GM10248 (cell line): ENCODE data around the gene STAT5B.
"Not testable (repeated sequence)": the region's sequence is repeated elsewhere in the genome, so short reads cannot be mapped to it uniquely, and the experiment has no call there.

Source experiments
- CTCF ChIA-PET: fragments of 300-600 bp; sonication (Branson Sonifier 250); formaldehyde crosslinking; extraction: SDS; loops from one replicate; lab custom pipeline; 2021; ENCODE audit warnings: antibody characterized with exemption; lab: Yijun Ruan, JAX
- POLR2A ChIA-PET: fragments of 350-650 bp; sonication (Branson Sonifier 250); formaldehyde crosslinking; extraction: SDS; loops from one replicate; lab custom pipeline; 2020; ENCODE audit warnings: antibody characterized with exemption; lab: Yijun Ruan, JAX
- DNase-seq: peaks from one replicate; pipeline ENCODE4 v3.0.0; 2012; ENCODE audit errors: extremely low spot score
- TF ChIP-seq, protein P1 (sequence below): IDR thresholded peaks from 2 replicates; pipeline ENCODE4 v1.5.1; 2012; ENCODE audit warnings: mild to moderate bottlenecking, low read depth; ENCODE audit errors: extremely low read depth, missing control alignments, control extremely low read depth

The STAT5B gene

DNA sequence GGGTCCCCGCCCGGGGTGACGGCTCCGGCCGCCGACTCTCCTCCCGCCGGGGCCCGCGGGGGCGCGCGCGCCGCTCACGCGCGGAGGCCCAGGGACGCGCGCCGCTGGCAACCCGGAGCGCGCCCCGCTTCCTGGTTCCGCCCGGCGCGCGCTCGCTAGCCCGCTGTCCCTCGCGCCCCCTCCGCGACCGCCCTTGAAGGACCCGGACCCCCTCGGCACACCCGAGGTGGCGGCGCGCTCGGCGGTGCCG lies at the start of gene STAT5B:
Gene STAT5B (minus strand): TSS at position 33 of the 250 bp plus-strand sequence. CDS start 44,264 bp downstream, outside the sequence.
- peak; percentile 91 for DNase-seq
- ChIA-PET POLR2A (no interaction called here), CTCF (interaction anchor here (2.0 kb wide), 1 partner anchor 54 kb away, joined by 5 read pairs; no protein-coding TSS in a partner anchor)
- TF ChIP-seq, protein P1, sequence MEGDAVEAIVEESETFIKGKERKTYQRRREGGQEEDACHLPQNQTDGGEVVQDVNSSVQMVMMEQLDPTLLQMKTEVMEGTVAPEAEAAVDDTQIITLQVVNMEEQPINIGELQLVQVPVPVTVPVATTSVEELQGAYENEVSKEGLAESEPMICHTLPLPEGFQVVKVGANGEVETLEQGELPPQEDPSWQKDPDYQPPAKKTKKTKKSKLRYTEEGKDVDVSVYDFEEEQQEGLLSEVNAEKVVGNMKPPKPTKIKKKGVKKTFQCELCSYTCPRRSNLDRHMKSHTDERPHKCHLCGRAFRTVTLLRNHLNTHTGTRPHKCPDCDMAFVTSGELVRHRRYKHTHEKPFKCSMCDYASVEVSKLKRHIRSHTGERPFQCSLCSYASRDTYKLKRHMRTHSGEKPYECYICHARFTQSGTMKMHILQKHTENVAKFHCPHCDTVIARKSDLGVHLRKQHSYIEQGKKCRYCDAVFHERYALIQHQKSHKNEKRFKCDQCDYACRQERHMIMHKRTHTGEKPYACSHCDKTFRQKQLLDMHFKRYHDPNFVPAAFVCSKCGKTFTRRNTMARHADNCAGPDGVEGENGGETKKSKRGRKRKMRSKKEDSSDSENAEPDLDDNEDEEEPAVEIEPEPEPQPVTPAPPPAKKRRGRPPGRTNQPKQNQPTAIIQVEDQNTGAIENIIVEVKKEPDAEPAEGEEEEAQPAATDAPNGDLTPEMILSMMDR = no peak

GRCh38 chr17:42325026-42325425 lies 48.8 kb upstream of the STAT5B start:
- no peak for DNase-seq
- CTCF ChIA-PET = interaction anchor here (2.7 to 31.0 kb wide), 3 partner anchors 12 to 77 kb away, joined by 11 to 890 read pairs (median 85); partner anchors contain the start of gene STAT3
- TF ChIP-seq, protein P1 = no peak
- POLR2A ChIA-PET = no interaction called here

DNA sequence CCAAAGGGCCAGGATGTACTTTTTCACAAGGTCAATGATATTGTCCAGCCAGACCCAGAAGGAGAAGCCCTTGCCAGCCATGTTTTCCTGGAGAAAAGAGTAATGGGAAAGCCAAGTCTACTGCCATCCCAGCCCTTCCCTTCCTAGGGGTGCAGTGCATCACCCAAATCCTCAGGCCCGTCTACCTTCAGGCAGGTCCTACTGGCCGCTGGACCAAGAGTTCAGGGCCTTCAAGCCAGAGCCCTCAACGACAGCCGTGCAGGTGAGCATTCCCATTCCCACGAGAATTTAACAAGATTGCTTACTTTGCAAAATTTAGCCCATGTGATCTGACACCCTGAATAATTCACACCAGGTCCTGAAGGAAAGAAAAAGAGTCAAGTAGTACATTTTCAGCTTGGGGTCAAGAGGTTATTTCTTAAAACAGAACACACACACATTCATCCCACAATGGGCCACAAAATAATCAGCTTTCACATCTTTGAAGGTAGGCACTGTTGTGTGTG lies 47.1 kb upstream of the STAT5B start:
- ChIA-PET POLR2A (no interaction called here), CTCF (interaction anchor here (0.7 to 31.0 kb wide), 13 partner anchors 10 to 255 kb away, joined by 3 to 890 read pairs (median 6); partner anchors contain the start of genes CAVIN1, KCNH4 and STAT3)
- TF ChIP-seq, protein P1 = no peak
- no peak for DNase-seq

DNA sequence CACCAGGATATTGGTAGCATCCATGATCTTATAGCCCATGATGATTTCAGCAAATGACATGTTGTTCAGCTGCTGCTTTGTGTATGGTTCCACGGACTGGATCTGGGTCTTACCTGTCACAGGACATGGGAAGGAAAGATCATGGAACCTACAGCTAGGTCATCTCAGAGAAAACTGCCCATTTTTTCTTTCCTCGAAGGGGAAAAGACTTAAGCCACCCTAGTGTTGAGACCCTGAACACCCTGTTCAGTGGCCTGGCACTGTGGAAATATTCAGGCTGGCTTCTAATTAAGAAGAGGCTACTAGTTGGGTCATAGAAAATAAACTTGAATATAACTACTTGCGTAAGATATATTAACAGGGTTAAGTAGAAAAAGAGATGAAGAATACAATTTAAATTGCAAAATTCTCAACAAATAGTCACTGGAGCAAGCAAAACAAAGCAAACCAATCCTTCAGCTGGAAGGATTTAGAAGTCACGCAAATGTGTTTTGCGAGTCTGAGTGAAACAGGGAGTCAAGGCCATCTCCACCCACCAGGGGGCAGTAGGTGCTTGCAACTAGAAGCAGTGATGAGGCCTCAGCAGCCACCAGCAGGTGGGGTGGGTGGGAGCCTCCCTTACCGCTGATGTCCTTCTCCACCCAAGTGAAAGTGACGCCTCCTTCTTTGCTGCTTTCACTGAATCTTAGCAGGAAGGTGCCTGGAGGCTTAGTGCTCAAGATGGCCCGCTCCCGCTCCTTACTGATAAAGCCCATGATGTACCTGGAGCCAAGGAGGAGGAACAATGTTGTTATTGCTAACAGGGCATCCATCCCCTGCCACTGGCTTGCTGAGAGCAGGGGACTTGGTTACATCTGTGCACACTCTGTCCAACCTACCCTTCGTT lies 46.4 kb upstream of the STAT5B start:
- CTCF ChIA-PET = interaction anchor here (0.7 to 31.0 kb wide), 22 partner anchors 10 to 198 kb away, joined by 3 to 890 read pairs (median 4); partner anchors contain the start of genes CAVIN1, KCNH4 and STAT3
- POLR2A ChIA-PET = interaction anchor here (1.4 kb wide), 1 partner anchor 10 kb away, joined by 12 read pairs; no protein-coding TSS in a partner anchor
- TF ChIP-seq, protein P1 = peak; percentile 99

GRCh38 chr17:42321555-42321954 lies 45.4 kb upstream of the STAT5B start:
- CTCF ChIA-PET = interaction anchor here (0.7 to 31.0 kb wide), 14 partner anchors 10 to 206 kb away, joined by 3 to 890 read pairs (median 4); partner anchors contain the start of gene STAT3

More for the DNA sequence above, 46.4 kb upstream of the STAT5B start:
- peak; percentile 88 for DNase-seq

DNA sequence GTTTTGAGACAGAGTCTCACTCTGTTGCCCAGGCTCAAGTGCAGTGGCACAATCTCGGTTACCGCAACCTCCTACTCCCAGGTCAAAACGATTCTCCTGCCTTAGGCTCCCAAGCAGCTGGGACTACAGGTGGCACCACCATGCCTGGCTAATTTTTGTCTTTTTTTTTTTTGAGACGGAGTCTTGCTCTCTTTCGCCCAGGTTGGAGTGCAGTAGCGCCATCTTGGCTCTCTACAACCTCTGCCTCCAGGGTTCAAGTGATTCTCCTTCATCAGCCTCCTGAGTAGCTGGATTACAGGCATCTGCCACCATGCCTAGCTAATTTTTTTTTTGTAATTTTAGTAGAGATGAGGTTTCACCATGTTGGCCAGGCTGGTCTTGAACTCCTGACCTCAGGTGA lies 41.8 kb upstream of the STAT5B start:
- DNase-seq, POLR2A ChIA-PET: not testable (repeated sequence)
- CTCF ChIA-PET = interaction anchor here (0.9 to 31.0 kb wide), 5 partner anchors 20 to 209 kb away, joined by 3 to 890 read pairs (median 4); partner anchors contain the start of gene STAT3

More at GRCh38 chr17:42321555-42321954, 45.4 kb upstream of the STAT5B start:
- no peak for DNase-seq
- TF ChIP-seq, protein P1 = no peak
- POLR2A ChIA-PET = interaction anchor here (1.0 to 1.4 kb wide), 2 partner anchors 9 to 67 kb away, joined by 3 to 12 read pairs; partner anchors contain the start of gene STAT3
